Progenitor cell of endocrine pancreas (in vitro differentiated cells): ENCODE results near the gene KCNQ1. TPM values are rescaled to one million over a fixed set of nuclear protein-coding genes. Genes with fewer than 3 reads are reported as not detected.

Experiments used
- DNase-seq: peaks from one replicate; pipeline ENCODE4 v3.0.0; 2021; ENCODE audit warnings: low spot score; ENCODE audit not compliant: unreplicated experiment
- H3K27ac Mint-ChIP-seq: 2 replicates; pipeline ENCODE4 v1.8.0; 2021; ENCODE audit warnings: mild to moderate bottlenecking, moderate library complexity, mixed read lengths
- H3K27me3 Mint-ChIP-seq: 2 replicates; pipeline ENCODE4 v1.8.0; 2021; ENCODE audit warnings: mixed read lengths
- H3K36me3 Mint-ChIP-seq: 2 replicates; pipeline ENCODE4 v1.8.0; 2022; ENCODE audit warnings: mixed read lengths; ENCODE audit not compliant: insufficient read depth
- H3K4me1 Mint-ChIP-seq: 2 replicates; pipeline ENCODE4 v1.8.0; 2021; ENCODE audit warnings: low read depth, mixed read lengths
- H3K4me3 Mint-ChIP-seq: 2 replicates; pipeline ENCODE4 v1.8.0; 2021; ENCODE audit warnings: low read depth, mild to moderate bottlenecking, moderate library complexity, mixed read lengths
- H3K9me3 Mint-ChIP-seq: 2 replicates; pipeline ENCODE4 v1.8.0; 2021; ENCODE audit warnings: low read depth, mixed read lengths
- CTCF ChIP-seq: fragments of 200-600 bp; sonication (generic); IDR thresholded peaks from one replicate; pipeline ENCODE4 v1.5.0; 2021; ENCODE audit warnings: antibody characterized with exemption, mild to moderate bottlenecking; ENCODE audit not compliant: unreplicated experiment
- total RNA-seq: library from RNA; stranded (reverse); gene quantifications from 2 replicates; pipeline ENCODE4 v1.2.1, GENCODE V29; 2021

The KCNQ1 gene
- total RNA-seq, 1 donor from 2014 or later, result 3.3 TPM

- no peaks in the 10 kb centered on the region for H3K27me3 Mint-ChIP-seq
- H3K9me3 Mint-ChIP-seq, result no peaks in the 10 kb centered on the region
- peak overlapping the region; percentile 9 for H3K4me3 Mint-ChIP-seq
- peak overlapping the region; percentile 72 for H3K27ac Mint-ChIP-seq
- no peak for DNase-seq
- H3K4me1 Mint-ChIP-seq, result peaks cover 65% of the 10 kb centered on the region
- peaks cover 4% of the 10 kb centered on the region for H3K36me3 Mint-ChIP-seq
- TF ChIP-seq CTCF, result peak; percentile 67
Measured at GRCh38 chr11:2691991-2692875, 247.4 kb downstream of the KCNQ1 start.

- peaks cover 73% of the 10 kb centered on the region for H3K4me1 Mint-ChIP-seq
- DNase-seq, result no peak
- no peaks in the 10 kb centered on the region for H3K27me3 Mint-ChIP-seq
- peaks cover 8% of the 10 kb centered on the region for H3K36me3 Mint-ChIP-seq
- peak overlapping the region; percentile 72 for H3K27ac Mint-ChIP-seq
- H3K4me3 Mint-ChIP-seq, result no peak overlapping the region
- H3K9me3 Mint-ChIP-seq, result no peaks in the 10 kb centered on the region
- TF ChIP-seq CTCF, result no peak
Measured at GRCh38 chr11:2693271-2694261, 248.8 kb downstream of the KCNQ1 start.

GRCh38 chr11:2694495-2694894 lies 249.7 kb downstream of the KCNQ1 start:
- peaks cover 69% of the 10 kb centered on the region for H3K4me1 Mint-ChIP-seq
- H3K27me3 Mint-ChIP-seq, result no peaks in the 10 kb centered on the region
- no peak for TF ChIP-seq CTCF
- DNase-seq, result no peak
- H3K36me3 Mint-ChIP-seq, result peaks cover 10% of the 10 kb centered on the region
- no peak overlapping the region for H3K27ac Mint-ChIP-seq
- no peaks in the 10 kb centered on the region for H3K9me3 Mint-ChIP-seq
- no peak overlapping the region for H3K4me3 Mint-ChIP-seq

- DNase-seq, result no peak
- peak overlapping the region; percentile 9 for H3K27ac Mint-ChIP-seq
Measured at GRCh38 chr11:2694995-2695939, 250.5 kb downstream of the KCNQ1 start.

More at GRCh38 chr11:2694995-2695939, 250.5 kb downstream of the KCNQ1 start:
- Mint-ChIP-seq H3K4me1 (peaks cover 63% of the 10 kb centered on the region), H3K4me3 (no peak overlapping the region), H3K9me3 (no peaks in the 10 kb centered on the region), H3K36me3 (peaks cover 8% of the 10 kb centered on the region), H3K27me3 (no peaks in the 10 kb centered on the region)
- TF ChIP-seq CTCF, result no peak
